ENCODE measurements around the gene LHFPL6.

The LHFPL6 gene

GRCh38 chr13:39512687-39513086, 90.3 kb downstream of the LHFPL6 start:
- no peak for DNase-seq (ENCODE audit: low read depth in 2 of 2)

GRCh38 chr13:39510316-39510695, 92.7 kb downstream of the LHFPL6 start:
- no peak for DNase-seq (ENCODE audit: low read depth in 2 of 2)

GRCh38 chr13:39509616-39510315, 93.2 kb downstream of the LHFPL6 start:
- no peak for DNase-seq (ENCODE audit: low read depth in 2 of 2)

GRCh38 chr13:39506559-39507390, 96.2 kb downstream of the LHFPL6 start:
- DNase-seq (ENCODE audit: low read depth in 2 of 2): no peak

- no peak for DNase-seq (ENCODE audit: low read depth in 2 of 2)
These were observed 97.8 kb downstream of the LHFPL6 start for GRCh38 chr13:39505151-39505550.

GRCh38 chr13:39503048-39503447, 99.9 kb downstream of the LHFPL6 start:
- no peak for DNase-seq (ENCODE audit: low read depth in 2 of 2)

GRCh38 chr13:39501702-39502324, 101.2 kb downstream of the LHFPL6 start:
- no peak for DNase-seq (ENCODE audit: low read depth in 2 of 2)

GRCh38 chr13:39499604-39500003, 103.4 kb downstream of the LHFPL6 start:
- no peak for DNase-seq (ENCODE audit: low read depth in 2 of 2)

- no peak for DNase-seq (ENCODE audit: low read depth in 2 of 2)
These were observed 104.4 kb downstream of the LHFPL6 start for GRCh38 chr13:39498471-39499114.

GRCh38 chr13:39496506-39496905, 106.5 kb downstream of the LHFPL6 start:
- no peak for DNase-seq (ENCODE audit: low read depth in 2 of 2)

- no peak for DNase-seq (ENCODE audit: low read depth in 2 of 2)
These were observed 108.4 kb downstream of the LHFPL6 start for GRCh38 chr13:39494633-39495032.

- no peak for DNase-seq (ENCODE audit: low read depth in 2 of 2)
These were observed 109.0 kb downstream of the LHFPL6 start for GRCh38 chr13:39494006-39494405.

- DNase-seq (ENCODE audit: low read depth in 2 of 2): no peak
These were observed 112.9 kb downstream of the LHFPL6 start for GRCh38 chr13:39490136-39490535.

- no peak for DNase-seq (ENCODE audit: low read depth in 2 of 2)
These were observed 116.2 kb downstream of the LHFPL6 start for GRCh38 chr13:39486758-39487157.

- no peak for DNase-seq (ENCODE audit: low read depth in 2 of 2)
These were observed 117.7 kb downstream of the LHFPL6 start for GRCh38 chr13:39485314-39485700.

- DNase-seq (ENCODE audit: low read depth in 2 of 2): peak; percentile 64 to 66
These were observed 118.3 kb downstream of the LHFPL6 start for GRCh38 chr13:39484506-39485313.

- DNase-seq (ENCODE audit: low read depth in 2 of 2): no peak
These were observed 119.7 kb downstream of the LHFPL6 start for GRCh38 chr13:39483326-39483725.

- DNase-seq (ENCODE audit: low read depth in 2 of 2): no peak
These were observed 121.5 kb downstream of the LHFPL6 start for GRCh38 chr13:39481491-39481890.

GRCh38 chr13:39474600-39474999, 128.4 kb downstream of the LHFPL6 start:
- DNase-seq (ENCODE audit: low read depth in 2 of 2): no peak

GRCh38 chr13:39469676-39470075, 133.3 kb downstream of the LHFPL6 start:
- DNase-seq (ENCODE audit: low read depth in 2 of 2): no peak

- DNase-seq (ENCODE audit: low read depth in 2 of 2): no peak
These were observed 134.7 kb downstream of the LHFPL6 start for GRCh38 chr13:39468306-39468705.
